Thoracic aorta (tissue), 2 donors: Measurements from ENCODE around the gene SLIT3. TPM values are rescaled to one million over a fixed set of nuclear protein-coding genes. Genes with fewer than 3 reads are reported as not detected.

ENCODE experiments used
- ATAC-seq: fragments of 150-250 bp; one replicate; pipeline ENCODE4 v1.8.0; 2017; ENCODE audit warnings: low read depth; ENCODE audit not compliant: insufficient number of reproducible peaks, low FRiP score
- DNase-seq: peaks from one replicate; pipeline ENCODE4 v3.0.0-alpha.2; 2020; ENCODE audit warnings: low spot score
- H3K27ac ChIP-seq, 2 donors: fragments of 200-600 bp; sonication (generic); 1 replicate in 1 of 2; 2 replicates in 1 of 2; pipeline ENCODE4 v1.5.1; 2016; ENCODE audit warnings: mild to moderate bottlenecking in 2 of 2, moderate library complexity in 2 of 2
- H3K27me3 ChIP-seq: fragments of 200-600 bp; sonication (generic); replicated peaks from 2 replicates; pipeline ENCODE4 v1.6.0; 2016; ENCODE audit warnings: mild to moderate bottlenecking; ENCODE audit not compliant: insufficient read depth
- H3K36me3 ChIP-seq: fragments of 200-600 bp; sonication (generic); one replicate; pipeline ENCODE4 v1.5.1; 2016
- H3K4me1 ChIP-seq, 2 donors: fragments of 200-600 bp; sonication (generic); 1 replicate in 1 of 2; 2 replicates in 1 of 2; pipeline versions ENCODE4 v1.5.1 to v1.6.0; 2016; ENCODE audit warnings: low read depth in 2 of 2, mild to moderate bottlenecking in 1 of 2; ENCODE audit not compliant: control insufficient read depth in 1 of 2
- H3K4me3 ChIP-seq: fragments of 200-600 bp; sonication (generic); 2 replicates; pipeline ENCODE4 v1.5.1; 2016; ENCODE audit warnings: mild to moderate bottlenecking
- H3K9me3 ChIP-seq: fragments of 200-600 bp; sonication (generic); 2 replicates; pipeline ENCODE4 v1.5.1; 2016
- CTCF ChIP-seq: fragments of 200-600 bp; sonication (generic); IDR thresholded peaks from one replicate; pipeline ENCODE4 v1.5.1; 2019; ENCODE audit warnings: antibody characterized with exemption
- total RNA-seq, 2 donors: library from RNA; depleted of rRNA; stranded (reverse); fragments of >200 nt; gene quantifications; one replicate each; pipeline versions ENCODE4 v1.1.0 to v1.2.3, GENCODE V29; 2016

SLIT3 gene
- total RNA-seq, 2 donors from 2014 or later = 80.1 to 86.9 TPM

- no peaks in the 10 kb centered on the region for H3K36me3 ChIP-seq
- no peaks in the 10 kb centered on the region for H3K27me3 ChIP-seq
- no peak for ATAC-seq
- no peak overlapping the region for H3K4me3 ChIP-seq
- H3K27ac ChIP-seq = no peak overlapping the region
- peaks cover 0 to 19% of the 10 kb centered on the region in 2 donors for H3K4me1 ChIP-seq
- TF ChIP-seq CTCF = no peak
- H3K9me3 ChIP-seq = no peaks in the 10 kb centered on the region
- DNase-seq = no peak
Observed at GRCh38 chr5:168790671-168791250, 510.2 kb downstream of the SLIT3 start.

DNA sequence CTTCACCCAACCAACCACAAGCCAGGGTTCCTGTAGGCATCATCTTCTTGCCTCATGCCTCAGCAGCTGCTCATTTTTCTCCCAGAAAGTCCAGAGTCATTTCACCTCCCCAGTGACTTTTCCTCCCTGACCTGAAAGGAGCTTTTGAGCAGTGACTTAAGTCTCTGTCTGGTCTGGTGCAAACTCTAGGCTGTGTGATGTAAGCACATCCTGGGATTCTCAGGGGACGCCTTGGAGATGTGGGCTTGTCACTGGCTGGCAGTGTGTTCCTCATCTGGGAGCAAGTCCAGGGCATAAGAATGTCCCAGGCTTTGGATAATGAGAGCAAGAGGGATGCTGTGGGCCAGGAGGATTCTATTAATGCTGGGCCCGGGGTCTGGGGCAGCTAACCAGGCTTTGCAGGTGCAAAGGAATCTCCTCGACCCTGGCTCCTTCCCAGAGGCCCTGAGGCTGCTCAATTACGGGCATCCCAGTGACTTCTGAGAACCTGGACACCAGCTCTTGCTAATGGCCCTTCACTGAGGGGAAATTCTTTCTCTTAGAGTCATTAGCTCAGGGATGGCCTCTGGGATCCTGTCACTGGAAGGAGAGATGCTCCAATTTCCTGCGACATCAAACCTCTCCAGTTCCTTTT is 510.8 kb downstream of the SLIT3 start:
- Histone ChIP-seq H3K27ac (no peak overlapping the region), H3K27me3 (no peaks in the 10 kb centered on the region), H3K36me3 (no peaks in the 10 kb centered on the region), H3K4me3 (no peak overlapping the region), H3K4me1 (peaks cover 0 to 19% of the 10 kb centered on the region in 2 donors), H3K9me3 (no peaks in the 10 kb centered on the region)
- TF ChIP-seq CTCF = no peak
- ATAC-seq (no peak), DNase-seq (no peak)

GRCh38 chr5:168788786-168789185 is 512.2 kb downstream of the SLIT3 start:
- DNase-seq (no peak), ATAC-seq (no peak)
- Histone ChIP-seq H3K27me3 (no peaks in the 10 kb centered on the region), H3K36me3 (no peaks in the 10 kb centered on the region), H3K27ac (no peak overlapping the region), H3K4me3 (no peak overlapping the region), H3K9me3 (no peaks in the 10 kb centered on the region), H3K4me1 (peaks cover 0 to 6% of the 10 kb centered on the region in 2 donors)
- TF ChIP-seq CTCF = no peak

DNA sequence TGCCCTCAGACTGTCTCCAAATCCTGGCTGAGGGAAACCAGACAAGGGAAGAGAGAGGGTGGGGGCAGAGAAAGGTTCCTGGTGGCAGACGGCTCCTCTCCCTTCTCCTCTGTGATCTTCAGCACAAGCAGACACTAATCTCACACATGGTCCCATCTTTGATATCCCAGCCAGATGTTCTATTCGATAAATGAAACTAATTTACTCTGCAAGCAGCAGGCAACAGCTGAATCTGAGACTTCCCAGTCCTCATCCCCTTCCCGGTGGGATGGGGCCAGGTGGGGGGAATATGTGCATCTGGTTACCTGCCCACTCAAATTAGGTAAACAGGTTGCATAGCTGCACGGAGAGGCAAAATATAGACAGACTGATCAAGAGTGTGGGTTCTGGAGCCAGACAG is 512.8 kb downstream of the SLIT3 start:
- Histone ChIP-seq H3K27ac (no peak overlapping the region), H3K36me3 (no peaks in the 10 kb centered on the region), H3K4me1 (no peaks in the 10 kb centered on the region), H3K4me3 (no peak overlapping the region), H3K9me3 (no peaks in the 10 kb centered on the region), H3K27me3 (no peaks in the 10 kb centered on the region)
- DNase-seq = no peak
- TF ChIP-seq CTCF = no peak
- no peak for ATAC-seq

- ATAC-seq = no peak
- no peak for TF ChIP-seq CTCF
- no peak overlapping the region for H3K4me3 ChIP-seq
Observed at GRCh38 chr5:168786147-168786546, 514.8 kb downstream of the SLIT3 start.

More at GRCh38 chr5:168786147-168786546, 514.8 kb downstream of the SLIT3 start:
- Histone ChIP-seq H3K4me1 (no peaks in the 10 kb centered on the region), H3K27ac (no peak overlapping the region), H3K36me3 (no peaks in the 10 kb centered on the region), H3K9me3 (no peaks in the 10 kb centered on the region), H3K27me3 (no peaks in the 10 kb centered on the region)
- no peak for DNase-seq
